Bone marrow (tissue), 2 donors: Measurements from ENCODE around the gene MTRF1.
"Not testable (repeated sequence)": the region's sequence is repeated elsewhere in the genome, so short reads cannot be mapped to it uniquely, and the experiment has no call there.

Source experiments
- DNase-seq, 2 donors: peaks; one replicate each; lab custom pipeline; 2025; lab: John Stamatoyannopoulos, UW

Gene MTRF1

DNA sequence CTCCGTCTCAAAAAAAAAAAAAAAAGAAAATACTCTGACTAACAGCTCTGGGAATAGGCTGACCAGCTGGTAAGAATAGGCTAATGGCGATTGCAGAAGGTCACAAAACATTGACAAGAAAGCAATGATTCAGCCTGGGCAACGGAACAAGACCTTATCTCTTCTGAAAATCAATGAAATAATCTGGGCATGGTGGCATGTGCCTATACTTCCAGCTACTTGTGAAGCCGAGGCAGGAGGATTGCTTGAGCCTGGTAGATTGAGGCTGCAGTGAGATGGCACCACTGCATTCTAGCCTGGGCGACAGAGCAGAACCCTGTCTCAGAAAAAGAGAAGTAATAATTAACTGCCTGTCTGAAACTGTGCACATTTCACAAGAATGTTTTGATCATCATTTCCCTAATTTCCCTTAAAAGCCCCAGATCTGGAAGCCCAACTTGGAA lies 18.8 kb upstream of the MTRF1 start:
- peak in 1 of 2 donors; percentile 14 for DNase-seq

DNA sequence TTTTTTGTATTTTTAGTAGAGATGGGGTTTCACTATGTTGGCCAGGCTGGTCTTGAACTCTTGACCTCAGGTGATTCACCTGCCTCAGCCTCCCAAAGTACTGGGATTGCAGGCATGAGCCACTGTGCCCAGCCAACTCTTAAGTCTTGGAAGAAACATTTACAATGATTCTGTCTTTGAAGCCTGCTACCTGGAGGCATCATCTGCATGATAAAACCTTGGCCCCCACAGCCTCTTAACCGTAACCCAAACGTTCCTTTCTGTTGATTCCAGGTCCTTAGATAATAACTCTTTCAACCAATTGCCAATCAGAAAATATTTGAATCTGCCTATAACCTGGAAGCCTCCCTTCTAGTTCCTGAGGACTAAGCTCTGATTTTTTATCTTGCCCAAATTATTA lies 15.8 kb upstream of the MTRF1 start:
- not testable (repeated sequence) for DNase-seq

DNA sequence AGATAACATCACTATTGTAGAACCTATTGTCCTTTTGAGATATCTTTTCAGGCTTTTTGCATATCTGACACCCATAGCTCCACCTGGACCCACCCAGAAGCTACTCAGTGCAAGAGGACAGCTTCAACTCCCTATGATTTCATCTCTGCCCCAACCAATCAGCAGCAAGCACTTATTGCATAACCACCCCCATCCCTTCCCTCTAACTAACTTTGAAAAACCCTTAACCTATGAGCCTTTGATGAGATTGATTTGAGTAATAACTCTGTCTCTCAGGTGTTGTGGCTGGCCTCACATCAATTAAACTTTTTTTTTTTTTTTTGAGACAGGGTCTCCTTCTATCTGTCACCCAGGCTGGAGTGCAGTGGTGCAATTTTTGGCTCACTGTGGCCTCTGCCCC lies 13.4 kb upstream of the MTRF1 start:
- no peak for DNase-seq

DNA sequence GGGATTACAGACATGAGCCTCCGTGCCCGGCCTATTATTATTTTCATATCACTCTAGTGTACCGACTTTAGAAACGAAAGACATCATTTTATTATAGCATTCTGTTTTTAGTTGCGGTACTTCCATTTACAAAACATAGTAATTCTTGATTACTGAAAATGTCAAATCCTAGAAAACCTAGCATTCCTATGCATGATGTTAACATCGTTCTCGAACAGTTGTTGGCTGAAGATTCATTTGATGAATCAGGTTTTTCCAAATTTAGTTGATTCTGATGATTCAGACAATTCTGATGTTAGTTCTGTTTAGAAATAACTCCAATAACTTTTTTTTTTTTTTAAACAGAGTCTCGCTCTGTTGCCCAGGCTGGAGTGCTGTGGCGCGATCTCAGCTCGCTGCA lies 11.5 kb upstream of the MTRF1 start:
- no peak for DNase-seq

DNA sequence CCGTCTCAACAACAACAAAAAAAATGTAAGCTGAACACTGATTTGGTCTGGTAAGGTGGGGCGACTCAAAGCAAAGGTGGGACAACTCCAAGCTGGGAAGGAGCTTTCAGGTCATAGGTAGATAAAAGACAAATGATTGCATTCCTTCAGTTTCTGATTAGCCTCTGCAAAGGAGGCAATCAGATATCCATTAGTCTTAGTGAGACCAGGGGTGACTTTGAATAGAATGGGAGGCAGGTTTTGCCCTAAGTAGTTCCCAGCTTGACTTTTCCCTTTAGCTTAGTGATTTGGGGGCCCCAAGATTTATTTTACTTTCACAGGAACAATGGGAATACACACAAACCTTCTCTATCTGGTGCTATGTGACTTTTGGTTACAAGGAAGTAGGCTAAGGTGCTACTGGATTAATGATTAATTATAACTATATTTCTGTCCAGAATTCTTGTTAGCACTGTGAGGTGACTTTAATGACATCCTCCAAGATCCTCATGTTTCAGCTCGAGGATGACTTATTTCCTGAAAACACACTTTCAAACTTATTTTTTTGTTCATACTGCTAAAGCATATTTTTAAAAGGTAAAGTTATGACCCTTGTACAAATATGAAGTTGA lies 10.6 kb upstream of the MTRF1 start:
- DNase-seq: no peak

DNA sequence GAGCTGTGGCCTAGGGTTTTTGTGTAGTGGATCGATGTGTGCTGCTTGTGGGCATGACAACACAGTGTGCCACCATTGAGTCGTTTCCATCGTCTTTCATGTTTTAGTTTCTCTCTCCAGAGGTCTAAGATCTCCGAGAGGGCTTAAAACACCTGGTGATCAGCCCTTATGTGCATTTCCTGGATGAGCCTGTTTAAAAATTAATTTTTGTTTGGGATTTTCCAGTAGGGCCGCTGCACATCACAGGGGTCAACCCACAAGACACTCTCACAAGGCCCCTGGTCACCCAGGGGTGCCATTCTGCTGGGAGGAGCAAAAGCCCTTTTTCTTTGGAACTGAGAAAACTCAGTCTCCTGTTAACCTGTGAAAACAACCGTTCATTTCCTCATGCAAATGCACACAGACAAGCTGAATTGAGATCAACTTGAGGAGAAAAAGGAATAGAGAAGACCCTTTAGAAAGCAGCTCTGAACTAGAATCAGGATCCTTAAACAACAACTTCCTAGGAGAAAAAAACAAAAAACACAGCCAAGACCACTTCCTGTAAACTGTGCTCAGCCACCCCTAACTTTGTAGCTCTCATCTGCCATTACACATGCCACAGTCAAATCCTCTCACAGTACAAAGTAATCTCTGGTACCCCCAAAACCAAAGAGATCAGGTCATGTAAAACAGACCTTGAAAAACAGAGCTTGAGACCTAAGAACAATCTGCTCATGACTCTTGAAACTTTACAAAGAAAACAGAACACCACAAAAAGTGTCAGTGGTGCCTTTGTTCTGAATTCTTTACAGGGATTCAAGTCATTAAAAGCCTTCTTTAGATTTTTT lies 8.3 kb upstream of the MTRF1 start:
- no peak for DNase-seq

DNA sequence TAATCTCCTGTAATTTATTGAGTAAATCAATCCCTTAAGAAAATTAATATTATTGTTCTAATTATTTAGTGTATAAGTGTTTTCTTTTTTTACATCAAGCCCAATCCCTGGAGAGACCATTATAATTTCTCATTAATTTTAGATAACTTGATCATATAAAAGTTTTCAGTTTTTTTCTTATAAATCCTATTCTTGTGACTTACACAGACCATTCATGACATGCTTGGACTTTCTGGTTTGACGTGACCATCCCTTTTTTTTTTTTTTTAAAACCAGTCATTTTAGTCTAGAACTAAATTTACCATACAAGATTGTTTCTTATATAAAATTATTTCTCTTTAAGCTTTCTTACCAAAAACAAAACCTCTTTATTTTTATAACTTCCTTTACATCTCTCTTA lies 5.4 kb upstream of the MTRF1 start:
- DNase-seq: no peak

DNA sequence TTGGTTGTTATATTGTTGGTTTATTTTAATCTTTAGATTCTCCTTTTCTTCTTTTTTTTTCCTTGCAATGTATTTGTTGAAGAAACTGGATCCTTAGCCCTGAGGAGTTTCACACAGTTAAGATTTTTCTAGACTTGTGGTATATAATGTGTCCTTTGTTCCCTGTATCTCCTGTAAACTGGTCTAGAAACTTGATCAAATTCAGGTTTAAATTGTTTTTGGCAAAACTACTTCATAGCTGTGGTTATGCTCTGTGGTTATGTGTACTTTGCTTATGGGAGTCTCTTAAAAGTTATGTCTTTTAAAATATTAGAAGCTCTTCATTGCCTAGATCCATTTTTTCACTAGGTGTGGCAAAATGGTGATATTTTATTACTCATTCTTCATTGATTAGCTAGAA lies 3.7 kb upstream of the MTRF1 start:
- DNase-seq: no peak

DNA sequence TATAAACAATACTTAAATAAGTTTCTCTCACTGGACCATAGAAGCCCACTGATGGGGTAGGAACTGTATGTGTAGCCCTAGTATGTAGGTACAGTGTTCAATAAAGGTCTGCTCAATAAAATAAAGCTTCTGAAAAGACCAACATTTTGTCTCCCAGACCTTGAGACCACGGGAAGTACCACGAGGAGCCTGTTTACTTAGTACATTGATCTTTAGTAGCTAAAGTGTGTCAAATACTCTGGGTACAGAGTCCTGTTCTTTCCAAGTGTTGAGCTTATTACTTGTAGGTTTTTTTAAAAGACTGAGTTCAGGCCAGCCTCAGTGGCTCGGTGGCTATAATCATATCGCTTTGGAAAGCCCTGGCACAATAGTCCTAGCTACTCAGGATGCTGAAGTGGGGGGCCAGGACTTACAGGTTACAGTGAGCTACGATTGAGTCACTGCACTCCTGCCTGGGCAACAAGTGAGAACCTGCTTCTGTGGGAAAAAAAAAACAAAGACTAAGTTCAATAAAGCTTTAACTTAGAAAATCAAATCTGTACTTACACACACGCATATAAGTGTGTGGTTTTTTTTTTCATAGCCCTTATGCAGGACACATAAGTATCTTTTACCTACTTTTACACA lies 3.4 kb downstream of the MTRF1 start:
- DNase-seq: no peak

DNA sequence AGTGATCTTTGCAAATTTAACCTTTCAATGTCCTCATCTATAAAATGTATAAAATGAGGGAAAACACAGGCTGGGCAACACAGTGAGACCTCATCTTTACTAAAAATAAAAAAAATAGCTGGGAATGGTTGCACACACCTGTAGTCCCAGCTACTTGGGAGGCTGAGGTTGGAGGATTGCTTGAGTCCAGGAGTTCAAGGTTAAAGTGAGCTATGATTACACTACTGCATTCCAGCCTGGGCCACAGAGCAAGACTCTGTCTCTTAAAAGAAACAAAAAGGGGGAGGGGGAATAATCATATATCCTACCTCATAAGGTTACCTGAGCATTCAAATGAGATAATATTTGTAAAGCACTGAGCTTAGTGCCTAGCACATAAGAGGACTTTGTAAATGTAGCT lies 5.8 kb downstream of the MTRF1 start:
- no peak for DNase-seq

DNA sequence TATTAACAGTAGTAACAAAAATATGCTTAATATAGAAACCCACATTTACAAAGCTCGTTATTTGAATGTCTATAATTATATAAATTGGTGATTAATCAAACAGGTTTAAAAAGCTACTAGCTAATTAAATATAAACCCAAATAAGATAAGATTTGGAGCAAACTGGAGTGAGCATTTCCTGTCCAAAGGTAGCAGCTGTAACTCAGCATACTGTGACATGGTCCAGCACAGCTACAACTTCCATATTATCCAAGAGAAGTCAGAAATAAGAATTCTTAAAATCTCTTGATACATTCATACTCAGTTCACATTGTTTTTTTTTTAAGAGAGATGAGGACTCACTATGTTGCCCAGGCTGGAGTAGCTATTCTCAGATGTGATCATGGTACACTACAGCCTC lies 8.5 kb downstream of the MTRF1 start:
- no peak for DNase-seq

DNA sequence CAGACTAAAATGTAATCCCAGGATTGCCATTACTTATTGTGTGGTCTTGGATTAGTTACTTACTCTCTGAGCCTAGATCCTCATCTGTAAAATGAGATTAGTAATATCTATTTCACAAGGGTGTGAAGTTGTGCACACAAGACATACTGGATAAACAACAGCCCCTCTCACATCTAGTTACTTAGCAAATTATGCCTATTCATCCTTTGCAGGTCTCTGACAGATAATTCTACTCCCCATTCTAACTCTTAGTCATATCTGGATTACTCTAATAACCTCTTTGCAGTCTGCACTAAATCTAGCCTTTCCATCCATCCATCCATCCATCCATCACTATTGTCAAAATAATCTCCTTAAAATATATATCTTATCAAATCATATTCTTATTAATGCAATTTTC lies 12.4 kb downstream of the MTRF1 start:
- DNase-seq: no peak

DNA sequence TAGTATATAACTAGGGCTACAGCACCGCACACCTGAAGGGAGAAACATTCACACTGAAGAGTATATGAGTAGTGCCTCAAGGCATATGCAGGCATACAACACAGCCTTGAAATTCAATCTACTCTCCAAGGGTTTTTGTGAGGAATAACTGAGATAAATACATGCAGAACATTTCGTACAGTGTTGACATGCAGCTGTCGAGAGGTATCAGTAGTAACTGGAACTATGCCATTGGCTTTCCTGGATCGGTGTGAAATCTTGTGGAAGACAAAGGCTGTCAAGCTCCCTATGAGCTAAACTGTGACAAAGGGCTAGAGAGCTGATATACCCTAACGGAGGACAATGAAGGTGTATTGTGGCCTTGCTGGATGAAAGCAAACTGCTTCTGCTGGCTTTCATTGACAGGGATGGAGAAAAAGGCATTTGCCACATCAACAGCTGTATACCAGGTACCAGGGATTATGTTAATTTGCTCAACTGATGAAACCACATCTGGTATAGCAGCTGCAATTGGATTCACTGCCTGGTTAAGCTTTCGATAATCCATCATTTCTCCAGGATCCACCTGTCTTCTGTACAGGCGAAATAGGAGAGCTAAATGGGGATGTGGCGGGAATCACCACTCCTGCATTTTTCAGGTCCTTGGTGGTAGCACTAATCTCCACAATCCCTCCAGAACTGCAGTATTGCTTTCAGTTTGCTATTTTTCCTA lies 16.3 kb downstream of the MTRF1 start:
- no peak for DNase-seq

DNA sequence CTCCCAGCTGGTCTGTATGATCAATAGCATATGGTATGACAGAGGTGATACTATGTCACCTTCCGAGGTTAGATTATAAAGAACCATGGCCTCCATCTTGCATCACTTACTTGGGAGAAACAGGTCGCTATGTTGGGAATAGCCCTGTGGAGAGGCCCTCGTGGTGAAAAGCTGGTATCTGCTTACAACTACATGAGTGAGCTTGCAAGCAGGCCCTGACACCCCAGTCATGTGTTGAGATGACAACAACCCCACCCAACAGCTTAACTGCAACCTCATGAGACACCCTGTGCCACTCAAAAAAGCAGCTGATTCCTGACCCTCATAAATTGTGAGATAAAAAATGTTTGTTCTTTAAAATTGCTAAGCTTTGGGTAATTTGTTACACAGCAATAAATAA lies 18.8 kb downstream of the MTRF1 start:
- DNase-seq: no peak

DNA sequence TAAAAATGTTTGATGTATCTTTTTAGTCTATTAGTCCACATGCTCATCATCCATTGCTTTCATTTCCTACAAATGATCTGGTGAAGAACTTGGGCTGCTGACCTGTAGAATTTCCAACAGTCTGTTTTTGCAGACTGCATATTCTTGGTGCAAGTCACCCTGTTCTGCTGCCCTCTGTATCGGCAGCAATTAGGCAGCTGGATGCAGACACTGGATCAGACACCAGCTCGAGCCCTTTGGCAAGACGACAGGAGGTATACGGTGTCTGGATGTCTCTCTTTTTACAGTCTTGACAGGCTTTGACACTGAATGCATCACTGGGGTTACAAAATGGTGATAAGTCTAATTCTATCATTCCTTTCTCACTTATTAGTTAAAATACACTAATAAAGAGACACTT lies 21.8 kb downstream of the MTRF1 start:
- DNase-seq: no peak

DNA sequence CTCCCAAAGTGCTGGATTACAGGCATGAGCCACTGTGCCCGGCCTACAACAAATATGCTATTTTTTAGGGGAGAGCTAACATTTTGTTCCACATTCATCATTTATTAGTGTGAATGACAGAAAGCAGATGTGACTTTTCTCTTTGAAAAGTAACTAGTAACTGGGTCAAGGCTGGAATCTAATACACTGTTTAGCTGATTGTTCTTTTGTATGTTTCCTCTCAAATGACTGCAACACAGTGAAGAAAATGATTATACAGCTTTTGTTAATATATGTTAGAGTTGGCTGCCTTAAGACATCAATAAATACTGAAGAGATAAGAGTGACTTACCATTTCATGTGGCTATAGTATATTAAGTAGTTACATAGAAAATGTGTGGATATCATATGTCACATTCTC lies 27.0 kb downstream of the MTRF1 start:
- DNase-seq: no peak

DNA sequence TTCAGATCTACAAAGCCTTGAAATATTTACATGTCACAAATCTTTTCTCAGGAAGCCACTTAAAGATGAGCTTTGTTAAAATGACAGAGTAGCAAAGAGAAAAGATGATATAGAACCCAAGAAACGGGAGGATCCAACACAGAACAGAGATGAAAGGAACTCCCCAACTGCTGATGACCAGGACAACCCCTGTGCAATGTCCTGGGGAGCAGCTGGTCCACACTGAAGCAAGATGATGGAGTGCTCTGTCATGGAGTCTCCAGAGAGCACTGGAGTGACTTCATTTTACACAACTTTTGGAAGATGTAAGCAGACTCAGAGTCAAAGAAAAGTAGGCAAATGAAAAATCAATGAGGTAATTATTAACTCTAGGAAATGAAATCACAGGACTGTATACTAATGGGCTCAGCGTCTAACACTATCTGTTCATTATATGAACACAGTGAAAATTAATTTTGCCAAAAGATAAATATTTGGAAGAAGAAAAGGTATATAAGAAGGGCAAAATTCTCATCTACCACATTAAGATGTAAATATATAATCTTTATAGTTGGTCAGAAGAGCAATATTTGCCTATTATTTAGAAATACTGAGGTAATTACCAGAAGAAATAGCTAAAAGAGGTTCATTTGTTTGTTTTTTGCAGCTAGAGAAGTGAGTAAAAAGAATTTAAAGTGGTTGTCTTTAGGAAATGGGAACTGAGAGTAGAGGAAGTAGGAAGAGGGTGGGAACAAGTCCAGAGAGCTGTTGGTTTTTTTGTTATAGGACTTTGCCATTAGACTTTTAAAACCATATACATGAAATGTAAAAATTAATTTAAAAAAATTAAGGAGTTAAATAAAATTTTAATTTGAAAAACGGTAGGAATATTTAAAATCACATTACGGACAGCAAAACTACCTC lies 30.5 kb downstream of the MTRF1 start:
- DNase-seq: no peak

DNA sequence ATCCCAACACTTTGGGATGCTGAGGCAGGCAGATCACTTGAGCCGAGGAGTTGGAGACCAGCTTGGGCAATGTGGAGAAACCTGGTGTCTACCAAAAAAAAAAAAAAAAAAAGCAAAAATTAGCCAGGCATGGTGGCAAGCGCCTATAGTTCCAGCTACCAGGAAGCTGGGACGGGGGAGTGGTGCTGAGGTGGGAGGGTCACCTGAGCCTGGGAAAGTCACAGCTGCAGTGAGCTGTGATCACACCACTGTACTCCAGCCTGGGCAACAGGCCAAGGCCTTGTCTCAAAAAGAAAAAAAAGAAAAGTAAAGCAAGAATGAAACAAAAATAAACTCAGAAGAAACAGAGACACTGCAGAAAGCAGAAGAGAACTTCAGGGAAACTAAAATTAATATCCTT lies 31.6 kb downstream of the MTRF1 start:
- no peak for DNase-seq

DNA sequence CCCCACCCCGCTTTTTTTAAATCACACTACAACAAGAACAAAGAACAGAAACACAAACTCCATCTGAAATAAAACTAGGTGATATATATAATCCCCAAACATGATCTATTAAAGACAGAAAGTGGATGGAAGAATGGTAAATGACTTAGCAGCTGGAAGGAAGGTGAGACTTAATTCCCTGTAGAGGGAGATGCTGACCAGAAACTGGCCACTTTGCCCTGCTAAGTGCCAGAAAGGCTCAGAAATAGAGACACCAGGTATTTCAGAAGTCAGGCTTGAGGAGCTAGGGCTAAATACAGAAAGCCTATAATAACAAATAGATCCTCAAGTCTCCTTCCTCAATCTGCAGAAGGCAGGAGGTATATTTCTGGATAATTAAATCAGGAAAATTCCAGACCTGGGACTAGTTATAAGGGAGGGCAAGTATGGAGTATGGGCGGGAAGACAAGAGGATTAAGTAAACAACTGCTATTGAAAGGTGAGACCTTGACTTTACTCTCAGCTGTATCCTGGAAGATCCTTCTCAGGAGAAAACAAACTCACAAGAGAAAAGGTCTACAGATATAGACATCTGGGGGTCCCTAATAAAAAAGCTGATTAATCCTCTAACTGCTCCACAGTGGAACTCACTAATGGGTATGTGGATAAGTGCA lies 32.2 kb downstream of the MTRF1 start:
- no peak for DNase-seq

DNA sequence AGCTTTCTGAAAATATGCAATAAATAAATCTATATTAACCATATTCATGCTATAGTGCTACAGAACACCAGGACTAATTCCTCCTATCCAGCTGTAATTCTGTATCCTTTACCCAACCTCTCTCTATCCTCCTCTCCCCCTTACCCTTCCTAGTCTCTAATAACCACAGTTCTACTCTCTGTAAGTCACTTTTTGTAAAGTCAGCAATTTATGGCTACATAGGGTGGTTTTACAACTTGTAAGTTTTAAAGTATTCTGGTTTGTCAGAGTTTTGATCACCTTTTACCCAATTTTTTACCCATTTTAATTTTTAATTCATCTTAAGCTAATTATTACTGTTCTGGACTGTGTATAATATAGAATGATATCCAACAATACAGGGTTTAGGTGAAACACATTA lies 34.0 kb downstream of the MTRF1 start:
- no peak for DNase-seq
